ENCODE data around the gene CCM2. TPM values are rescaled to one million over a fixed set of nuclear protein-coding genes. Genes with fewer than 3 reads are reported as not detected.

The CCM2 gene
- polyA plus RNA-seq, 1 donor from 2014 or later: 25.8 TPM

GRCh38 chr7:45076946-45077345 is 76.9 kb downstream of the CCM2 start:
- Histone ChIP-seq H3F3A (ENCODE audit: insufficient read depth, low read length, poor library complexity, severe bottlenecking) (no peaks in the 10 kb centered on the region), H3K27ac (ENCODE audit: low read length) (no peak overlapping the region), H3K9ac (ENCODE audit: low read length) (no peak overlapping the region), H3K4me2 (ENCODE audit: low read length) (no peak overlapping the region), H3K4me3 (ENCODE audit: low read length) (no peak overlapping the region), H4K20me1 (ENCODE audit: insufficient read depth) (no peaks in the 10 kb centered on the region), H3K79me2 (replicated peaks; ENCODE audit: insufficient read depth, low read length) (no peaks in the 10 kb centered on the region), H3K36me3 (ENCODE audit: insufficient read depth, low read length) (peaks cover 3% of the 10 kb centered on the region), H3K9me3 (ENCODE audit: low read length) (no peaks in the 10 kb centered on the region), H2AFZ (ENCODE audit: low read depth, low read length) (no peak overlapping the region), H3K27me3 (ENCODE audit: insufficient read depth, low read depth, low read length) (no peaks in the 10 kb centered on the region), H3K9me2 (ENCODE audit: insufficient read depth, low read length) (no peaks in the 10 kb centered on the region)
- TF ChIP-seq EZH2 (IDR thresholded peaks at IDR 0.05; ENCODE audit: borderline replicate concordance, insufficient read depth, low read length, poor library complexity, severe bottlenecking): no peak
- TF ChIP-seq EP300 (conservative IDR thresholded peaks at IDR 0.05; ENCODE audit: poor library complexity, severe bottlenecking): no peak
- TF ChIP-seq POLR2AphosphoS5 (IDR thresholded peaks at IDR 0.05): no peak
- TF ChIP-seq REST (IDR thresholded peaks at IDR 0.05; ENCODE audit: borderline replicate concordance): no peak

- Histone ChIP-seq H3K79me2 (replicated peaks; ENCODE audit: insufficient read depth, low read length) (no peaks in the 10 kb centered on the region), H4K20me1 (ENCODE audit: insufficient read depth) (no peaks in the 10 kb centered on the region), H3K4me2 (ENCODE audit: low read length) (no peak overlapping the region), H3K9me2 (ENCODE audit: insufficient read depth, low read length) (no peaks in the 10 kb centered on the region), H3K9ac (ENCODE audit: low read length) (no peak overlapping the region), H2AFZ (ENCODE audit: low read depth, low read length) (no peak overlapping the region), H3K36me3 (ENCODE audit: insufficient read depth, low read length) (peaks cover 3% of the 10 kb centered on the region), H3K4me3 (ENCODE audit: low read length) (no peak overlapping the region), H3K27me3 (ENCODE audit: insufficient read depth, low read depth, low read length) (no peaks in the 10 kb centered on the region), H3F3A (ENCODE audit: insufficient read depth, low read length, poor library complexity, severe bottlenecking) (no peaks in the 10 kb centered on the region), H3K27ac (ENCODE audit: low read length) (no peak overlapping the region), H3K9me3 (ENCODE audit: low read length) (no peaks in the 10 kb centered on the region)
- TF ChIP-seq CTCF (IDR thresholded peaks at IDR 0.05; ENCODE audit: poor library complexity, severe bottlenecking) (no peak), TAF1 (IDR thresholded peaks at IDR 0.05; ENCODE audit: low read depth) (no peak), REST (IDR thresholded peaks at IDR 0.05; ENCODE audit: borderline replicate concordance) (no peak), SMC3 (conservative IDR thresholded peaks at IDR 0.05; ENCODE audit: poor library complexity) (no peak), EZH2 (IDR thresholded peaks at IDR 0.05; ENCODE audit: borderline replicate concordance, insufficient read depth, low read length, poor library complexity, severe bottlenecking) (no peak), RAD21 (conservative IDR thresholded peaks at IDR 0.05) (no peak), POLR2AphosphoS5 (IDR thresholded peaks at IDR 0.05) (no peak), EP300 (conservative IDR thresholded peaks at IDR 0.05; ENCODE audit: poor library complexity, severe bottlenecking) (no peak), MXI1 (conservative IDR thresholded peaks at IDR 0.05; ENCODE audit: poor library complexity, severe bottlenecking) (no peak)
Measured at GRCh38 chr7:45077579-45077978, 77.6 kb downstream of the CCM2 start.
